H9 (cell line): ENCODE data around the gene CD19. TPM values are rescaled to one million over a fixed set of nuclear protein-coding genes. Genes with fewer than 3 reads are reported as not detected.

Source experiments
- DNase-seq: peaks from one replicate; pipeline ENCODE4 v3.0.0-alpha.2; 2017
- H2AFZ ChIP-seq: one replicate; pipeline ENCODE4 v1.6.1; 2013; ENCODE audit warnings: mild to moderate bottlenecking, low read length, control low read depth, moderate library complexity
- H2AK5ac ChIP-seq: 2 replicates; pipeline ENCODE4 v1.6.1; 2013; ENCODE audit warnings: low read length, control low read depth, mixed read lengths; ENCODE audit not compliant: insufficient read length
- H2BK120ac ChIP-seq: one replicate; pipeline ENCODE4 v1.6.1; 2013; ENCODE audit warnings: low read depth, mild to moderate bottlenecking, low read length, control low read depth, inconsistent platforms; ENCODE audit not compliant: poor library complexity, severe bottlenecking
- H2BK12ac ChIP-seq: 2 replicates; pipeline ENCODE4 v1.6.1; 2013; ENCODE audit warnings: low read length, control low read depth, mixed read lengths, low read depth; ENCODE audit not compliant: insufficient read length
- H2BK15ac ChIP-seq: 2 replicates; pipeline ENCODE4 v1.6.1; 2013; ENCODE audit warnings: low read depth, low read length, control low read depth
- H2BK20ac ChIP-seq: one replicate; pipeline ENCODE4 v1.6.1; 2013; ENCODE audit warnings: low read depth, mild to moderate bottlenecking, low read length, control low read depth, inconsistent platforms; ENCODE audit not compliant: poor library complexity, severe bottlenecking
- H2BK5ac ChIP-seq: 2 replicates; pipeline ENCODE4 v1.6.1; 2013; ENCODE audit warnings: low read length, control low read depth, mixed read lengths; ENCODE audit not compliant: insufficient read length
- H3K14ac ChIP-seq: 2 replicates; pipeline ENCODE4 v1.6.1; 2013; ENCODE audit warnings: low read length, control low read depth; ENCODE audit not compliant: insufficient read depth
- H3K18ac ChIP-seq: 2 replicates; pipeline ENCODE4 v1.6.1; 2013; ENCODE audit warnings: low read depth, mild to moderate bottlenecking, mixed read lengths, low read length, control low read depth; ENCODE audit not compliant: insufficient read length
- H3K23ac ChIP-seq: 2 replicates; pipeline ENCODE4 v1.6.1; 2013; ENCODE audit warnings: low read length, control low read depth, mixed read lengths, low read depth; ENCODE audit not compliant: insufficient read length
- H3K23me2 ChIP-seq: 2 replicates; pipeline ENCODE4 v1.6.1; 2013; ENCODE audit warnings: low read depth, mild to moderate bottlenecking, mixed read lengths, low read length, control low read depth; ENCODE audit not compliant: insufficient read length, poor library complexity, severe bottlenecking
- H3K27ac ChIP-seq: 2 replicates; pipeline ENCODE4 v1.5.1; 2013; ENCODE audit warnings: low read length, control low read depth, mixed read lengths, low read depth; ENCODE audit not compliant: insufficient read length
- H3K27me3 ChIP-seq: 2 replicates; pipeline ENCODE4 v1.6.1; 2013; ENCODE audit warnings: low read length, control low read depth, inconsistent platforms; ENCODE audit not compliant: insufficient read depth
- H3K4ac ChIP-seq: 2 replicates; pipeline ENCODE4 v1.6.1; 2013; ENCODE audit warnings: low read depth, mild to moderate bottlenecking, control low read depth, inconsistent platforms, low read length, moderate library complexity
- H3K4me1 ChIP-seq: 2 replicates; pipeline ENCODE4 v1.6.1; 2013; ENCODE audit warnings: low read length, control low read depth, inconsistent platforms; ENCODE audit not compliant: insufficient read depth
- H3K4me2 ChIP-seq: 2 replicates; pipeline ENCODE4 v1.6.1; 2013; ENCODE audit warnings: low read length, control low read depth, mixed read lengths; ENCODE audit not compliant: insufficient read length, insufficient read depth
- H3K56ac ChIP-seq: 2 replicates; pipeline ENCODE4 v1.6.1; 2013; ENCODE audit warnings: low read depth, mild to moderate bottlenecking, mixed read lengths, low read length, control low read depth; ENCODE audit not compliant: insufficient read length
- H3K79me1 ChIP-seq: 2 replicates; pipeline ENCODE4 v1.6.1; 2013; ENCODE audit warnings: low read depth, mild to moderate bottlenecking, moderate library complexity, low read length, control low read depth, inconsistent platforms; ENCODE audit not compliant: insufficient read depth, poor library complexity, severe bottlenecking
- H3K79me2 ChIP-seq: 2 replicates; pipeline ENCODE4 v1.6.1; 2013; ENCODE audit warnings: low read length, control low read depth, inconsistent platforms; ENCODE audit not compliant: insufficient read depth
- H3K9ac ChIP-seq: 2 replicates; pipeline ENCODE4 v1.6.1; 2013; ENCODE audit warnings: low read length, control low read depth, mixed read lengths; ENCODE audit not compliant: insufficient read length; ENCODE audit errors: extremely low read depth
- H3K9me3 ChIP-seq: one replicate; pipeline ENCODE4 v1.6.1; 2013; ENCODE audit warnings: low read depth, low read length, inconsistent platforms; ENCODE audit not compliant: control insufficient read depth
- H3T11ph ChIP-seq: one replicate; pipeline ENCODE4 v1.6.1; 2013; ENCODE audit warnings: mild to moderate bottlenecking, low read length, control low read depth, inconsistent platforms
- H4K20me1 ChIP-seq: one replicate; pipeline ENCODE4 v1.6.1; 2013; ENCODE audit not compliant: control insufficient read depth, insufficient read length, insufficient read depth
- H4K5ac ChIP-seq: 2 replicates; pipeline ENCODE4 v1.6.1; 2013; ENCODE audit warnings: low read depth, mild to moderate bottlenecking, mixed read lengths, low read length, control low read depth; ENCODE audit not compliant: insufficient read length
- H4K8ac ChIP-seq: replicated peaks from 2 replicates; pipeline ENCODE4 v1.6.1; 2013; ENCODE audit warnings: low read length, control low read depth, mixed read lengths, low read depth; ENCODE audit not compliant: insufficient read length
- H4K91ac ChIP-seq: 2 replicates; pipeline ENCODE4 v1.6.1; 2013; ENCODE audit warnings: low read depth, mild to moderate bottlenecking, moderate library complexity, mixed read lengths, low read length, control low read depth; ENCODE audit not compliant: insufficient read length
- H3K27ac Mint-ChIP-seq, 3 experiments: 2 replicates in 2 of 3; 3 replicates in 1 of 3; pipeline ENCODE4 v1.8.0; 2020 to 2021; ENCODE audit warnings: mixed read lengths in 3 of 3, mild to moderate bottlenecking in 1 of 3, moderate library complexity in 1 of 3
- H3K27me3 Mint-ChIP-seq: 2 replicates; pipeline ENCODE4 v1.8.0; 2021; ENCODE audit warnings: low read depth, mild to moderate bottlenecking, moderate library complexity, mixed read lengths
- H3K36me3 Mint-ChIP-seq, 3 experiments: 2 replicates in 2 of 3; 3 replicates in 1 of 3; pipeline ENCODE4 v1.8.0; 2020 to 2021; ENCODE audit warnings: low read depth in 3 of 3, mixed read lengths in 3 of 3; ENCODE audit not compliant: insufficient read depth in 1 of 3
- H3K4me1 Mint-ChIP-seq, 2 experiments: 2 replicates each; pipeline ENCODE4 v1.8.0; 2020; ENCODE audit warnings: mixed read lengths in 2 of 2
- H3K4me3 Mint-ChIP-seq, 2 experiments: 2 replicates in 1 of 2; 3 replicates in 1 of 2; pipeline ENCODE4 v1.8.0; 2020 to 2021; ENCODE audit warnings: mild to moderate bottlenecking in 2 of 2, mixed read lengths in 2 of 2, moderate library complexity in 1 of 2
- H3K9me3 Mint-ChIP-seq, 2 experiments: 2 replicates in 1 of 2; 3 replicates in 1 of 2; pipeline ENCODE4 v1.8.0; 2020; ENCODE audit warnings: mild to moderate bottlenecking in 2 of 2, mixed read lengths in 2 of 2, moderate library complexity in 1 of 2
- CTCF ChIP-seq: fragments of 200-600 bp; sonication (generic); conservative IDR thresholded peaks from 3 replicates; pipeline ENCODE4 v1.8.0; 2021; ENCODE audit warnings: antibody characterized with exemption, mild to moderate bottlenecking
- WGBS: extraction: QIAGEN DNeasy Blood & Tissue Kit; methylation state at CpG from one replicate; pipeline ENCODE4 v1.1.7; 2013; ENCODE audit warnings: missing lambda C conversion rate, low lambda C conversion rate, mixed read lengths; ENCODE audit not compliant: insufficient read length; ENCODE audit errors: extremely low coverage; 5-methylcytosine and 5-hydroxymethylcytosine counted together
- total RNA-seq: library from RNA; stranded (reverse); gene quantifications from 2 replicates; pipeline ENCODE4 v1.2.1, GENCODE V29; 2021

CD19 gene
- total RNA-seq, 1 experiment from 2014 or later: 0.50 TPM

- Histone ChIP-seq H3K14ac (no peak overlapping the region), H2BK120ac (no peak overlapping the region), H3T11ph (no peak overlapping the region), H3K79me1 (no peaks in the 10 kb centered on the region), H4K20me1 (no peaks in the 10 kb centered on the region), H4K8ac (no peak overlapping the region), H3K9me3 (no peaks in the 10 kb centered on the region), H2AK5ac (no peak overlapping the region), H2BK5ac (no peak overlapping the region), H3K4me1 (no peaks in the 10 kb centered on the region), H3K18ac (no peak overlapping the region), H4K5ac (no peak overlapping the region), H3K23me2 (no peaks in the 10 kb centered on the region), H3K79me2 (no peaks in the 10 kb centered on the region), H3K27me3 (no peaks in the 10 kb centered on the region), H3K4me2 (no peak overlapping the region), H4K91ac (no peak overlapping the region), H3K4ac (no peak overlapping the region), H2BK15ac (no peak overlapping the region), H2BK12ac (no peak overlapping the region), H3K56ac (no peak overlapping the region), H3K27ac (no peak overlapping the region), H3K23ac (no peak overlapping the region), H2AFZ (no peak overlapping the region), H2BK20ac (no peak overlapping the region), H3K9ac (no peak overlapping the region)
- no CpG with 5 or more reads among the region's 12 CpGs for WGBS
- DNase-seq: no peak
- no peak for TF ChIP-seq CTCF
- H3K27me3 Mint-ChIP-seq: no peaks in the 10 kb centered on the region
- peaks cover 4 to 41% (median 23%) of the 10 kb centered on the region in 3 experiments; a peak in 5 of 7 replicates for H3K36me3 Mint-ChIP-seq
- peak overlapping the region in 2 of 3 experiments; percentile 85; a peak in 4 of 7 replicates for H3K27ac Mint-ChIP-seq
- H3K9me3 Mint-ChIP-seq: no peaks in the 10 kb centered on the region
- no peak overlapping the region; a peak in 1 of 5 replicates for H3K4me3 Mint-ChIP-seq
- no peaks in the 10 kb centered on the region for H3K4me1 Mint-ChIP-seq
Measured at GRCh38 chr16:28912558-28912957, 19.2 kb upstream of the CD19 start.
